ENCODE measurements around the gene ZBTB20.

The ZBTB20 gene

GRCh38 chr3:114442246-114442645, 704.8 kb downstream of the ZBTB20 start:
- Histone ChIP-seq H3K4me3 (ENCODE audit: low read length) (no peak overlapping the region), H3K79me2 (ENCODE audit: control insufficient read depth, insufficient read depth, low read length) (no peaks in the 10 kb centered on the region), H3K4ac (ENCODE audit: low read depth, low read length) (no peak overlapping the region), H4K5ac (ENCODE audit: low read length) (no peak overlapping the region), H3K9ac (ENCODE audit: low read length) (no peak overlapping the region), H3K4me2 (ENCODE audit: low read length) (no peak overlapping the region), H4K8ac (ENCODE audit: low read depth, low read length) (no peak overlapping the region), H3K4me1 (ENCODE audit: control insufficient read depth, low read depth, low read length) (no peaks in the 10 kb centered on the region), H3K27ac (ENCODE audit: low read depth, low read length) (no peak overlapping the region), H2BK15ac (replicated peaks; ENCODE audit: low read depth) (no peak overlapping the region), H3K27me3 (ENCODE audit: insufficient read depth, low read length, poor library complexity) (no peaks in the 10 kb centered on the region), H3K23ac (ENCODE audit: low read length) (no peak overlapping the region), H3K36me3 (ENCODE audit: control insufficient read depth, insufficient read depth, low read length) (no peaks in the 10 kb centered on the region), H2BK120ac (ENCODE audit: low read depth, low read length) (no peak overlapping the region), H2AK5ac (ENCODE audit: low read length) (no peak overlapping the region), H2BK5ac (ENCODE audit: low read length) (no peak overlapping the region), H3K56ac (ENCODE audit: low read length) (no peak overlapping the region), H3K18ac (ENCODE audit: low read length) (no peak overlapping the region), H3K79me1 (ENCODE audit: low read length) (no peaks in the 10 kb centered on the region)
- DNase-seq: no peak

- Histone ChIP-seq H3K4me1 (ENCODE audit: control insufficient read depth, low read depth, low read length) (no peaks in the 10 kb centered on the region), H3K4me2 (ENCODE audit: low read length) (no peak overlapping the region), H4K8ac (ENCODE audit: low read depth, low read length) (no peak overlapping the region), H3K9ac (ENCODE audit: low read length) (no peak overlapping the region), H2AK5ac (ENCODE audit: low read length) (no peak overlapping the region), H3K4me3 (ENCODE audit: low read length) (no peak overlapping the region), H3K18ac (ENCODE audit: low read length) (no peak overlapping the region), H4K5ac (ENCODE audit: low read length) (no peak overlapping the region), H3K56ac (ENCODE audit: low read length) (no peak overlapping the region), H2BK120ac (ENCODE audit: low read depth, low read length) (no peak overlapping the region), H3K27ac (ENCODE audit: low read depth, low read length) (no peak overlapping the region), H3K79me1 (ENCODE audit: low read length) (no peaks in the 10 kb centered on the region), H3K4ac (ENCODE audit: low read depth, low read length) (no peak overlapping the region), H3K23ac (ENCODE audit: low read length) (no peak overlapping the region), H2BK5ac (ENCODE audit: low read length) (no peak overlapping the region), H3K36me3 (ENCODE audit: control insufficient read depth, insufficient read depth, low read length) (no peaks in the 10 kb centered on the region), H3K79me2 (ENCODE audit: control insufficient read depth, insufficient read depth, low read length) (no peaks in the 10 kb centered on the region), H2BK15ac (replicated peaks; ENCODE audit: low read depth) (no peak overlapping the region), H3K27me3 (ENCODE audit: insufficient read depth, low read length, poor library complexity) (no peaks in the 10 kb centered on the region)
- WGBS (ENCODE audit: extremely low coverage, insufficient coverage, low lambda C conversion rate): no CpG with 5 or more reads among the region's 10 CpGs
- DNase-seq: no peak
Measured at GRCh38 chr3:114441386-114441785, 705.7 kb downstream of the ZBTB20 start.

DNA sequence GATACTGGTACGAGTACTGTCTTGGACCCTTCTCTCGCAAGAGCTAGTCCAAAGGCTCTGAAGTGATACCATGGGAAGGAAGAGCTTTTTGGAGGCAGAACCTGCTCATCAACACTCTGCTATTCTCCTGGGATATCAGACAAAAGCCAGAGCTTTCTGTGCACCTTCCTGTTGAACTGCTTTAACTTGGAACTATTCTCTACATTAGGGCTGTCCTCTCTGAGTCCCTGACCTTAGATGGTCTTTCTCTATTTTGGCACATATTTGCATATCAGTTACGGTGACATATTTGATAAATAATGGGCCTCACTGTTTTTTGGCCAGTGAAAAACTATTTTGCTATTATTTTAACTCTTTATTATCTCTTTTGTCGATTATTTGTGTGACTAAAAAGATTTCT, 706.4 kb downstream of the ZBTB20 start:
- H3K4me3 ChIP-seq (ENCODE audit: low read length): no peak overlapping the region
- WGBS (ENCODE audit: extremely low coverage, insufficient coverage, low lambda C conversion rate): no CpG with 5 or more reads among the region's 4 CpGs
- H4K5ac ChIP-seq (ENCODE audit: low read length): no peak overlapping the region
- no peak overlapping the region for H2BK5ac ChIP-seq (ENCODE audit: low read length)
- no peak overlapping the region for H3K9ac ChIP-seq (ENCODE audit: low read length)
- no peak overlapping the region for H3K4ac ChIP-seq (ENCODE audit: low read depth, low read length)
- H4K8ac ChIP-seq (ENCODE audit: low read depth, low read length): no peak overlapping the region
- no peak overlapping the region for H3K18ac ChIP-seq (ENCODE audit: low read length)
- no peak overlapping the region for H3K27ac ChIP-seq (ENCODE audit: low read depth, low read length)
- no peak overlapping the region for H2AK5ac ChIP-seq (ENCODE audit: low read length)
- H2BK15ac ChIP-seq (replicated peaks; ENCODE audit: low read depth): no peak overlapping the region
- no peaks in the 10 kb centered on the region for H3K79me2 ChIP-seq (ENCODE audit: control insufficient read depth, insufficient read depth, low read length)
- no peak overlapping the region for H3K56ac ChIP-seq (ENCODE audit: low read length)
- H2BK120ac ChIP-seq (ENCODE audit: low read depth, low read length): no peak overlapping the region
- no peak overlapping the region for H3K4me2 ChIP-seq (ENCODE audit: low read length)
- H3K79me1 ChIP-seq (ENCODE audit: low read length): no peaks in the 10 kb centered on the region
- DNase-seq: no peak
- no peaks in the 10 kb centered on the region for H3K4me1 ChIP-seq (ENCODE audit: control insufficient read depth, low read depth, low read length)
- H3K27me3 ChIP-seq (ENCODE audit: insufficient read depth, low read length, poor library complexity): no peaks in the 10 kb centered on the region
- H3K36me3 ChIP-seq (ENCODE audit: control insufficient read depth, insufficient read depth, low read length): no peaks in the 10 kb centered on the region
- no peak overlapping the region for H3K23ac ChIP-seq (ENCODE audit: low read length)

- DNase-seq: peak; percentile 28
- Histone ChIP-seq H2BK120ac (ENCODE audit: low read depth, low read length) (no peak overlapping the region), H3K27me3 (ENCODE audit: insufficient read depth, low read length, poor library complexity) (no peaks in the 10 kb centered on the region), H3K4ac (ENCODE audit: low read depth, low read length) (no peak overlapping the region), H3K4me2 (ENCODE audit: low read length) (no peak overlapping the region), H3K18ac (ENCODE audit: low read length) (no peak overlapping the region), H2BK5ac (ENCODE audit: low read length) (no peak overlapping the region), H3K56ac (ENCODE audit: low read length) (no peak overlapping the region), H3K79me1 (ENCODE audit: low read length) (no peaks in the 10 kb centered on the region), H3K27ac (ENCODE audit: low read depth, low read length) (no peak overlapping the region), H3K23ac (ENCODE audit: low read length) (no peak overlapping the region), H3K79me2 (ENCODE audit: control insufficient read depth, insufficient read depth, low read length) (no peaks in the 10 kb centered on the region), H4K8ac (ENCODE audit: low read depth, low read length) (no peak overlapping the region), H2BK15ac (replicated peaks; ENCODE audit: low read depth) (no peak overlapping the region), H3K9ac (ENCODE audit: low read length) (no peak overlapping the region), H4K5ac (ENCODE audit: low read length) (no peak overlapping the region), H3K4me3 (ENCODE audit: low read length) (no peak overlapping the region), H3K4me1 (ENCODE audit: control insufficient read depth, low read depth, low read length) (no peaks in the 10 kb centered on the region), H2AK5ac (ENCODE audit: low read length) (no peak overlapping the region), H3K36me3 (ENCODE audit: control insufficient read depth, insufficient read depth, low read length) (no peaks in the 10 kb centered on the region)
- WGBS (ENCODE audit: extremely low coverage, insufficient coverage, low lambda C conversion rate): no CpG with 5 or more reads among the region's 1 CpG
Measured at GRCh38 chr3:114439284-114439683, 707.8 kb downstream of the ZBTB20 start.

DNA sequence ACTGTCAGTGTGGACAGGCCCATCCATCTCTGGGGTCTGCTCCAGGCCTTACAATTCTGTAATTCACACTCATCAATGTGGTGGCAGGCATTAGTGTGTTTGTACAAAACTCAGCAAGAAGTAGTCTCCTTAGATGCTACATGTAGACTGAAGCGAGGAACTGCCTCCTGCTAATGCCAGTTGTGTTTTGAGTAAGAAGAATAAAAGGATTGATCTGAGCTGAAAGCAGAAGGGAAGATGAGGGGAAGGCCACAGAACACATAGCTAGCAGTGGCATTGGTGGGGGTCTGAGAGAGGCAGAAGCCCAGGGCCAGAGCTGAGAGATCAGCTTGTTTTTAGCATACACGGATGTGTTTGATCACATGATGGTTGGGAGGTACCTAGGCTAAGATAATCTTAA, 709.2 kb downstream of the ZBTB20 start:
- Histone ChIP-seq H2BK120ac (ENCODE audit: low read depth, low read length) (no peak overlapping the region), H3K79me1 (ENCODE audit: low read length) (no peaks in the 10 kb centered on the region), H3K18ac (ENCODE audit: low read length) (no peak overlapping the region), H2AK5ac (ENCODE audit: low read length) (no peak overlapping the region), H4K5ac (ENCODE audit: low read length) (no peak overlapping the region), H3K4me1 (ENCODE audit: control insufficient read depth, low read depth, low read length) (no peaks in the 10 kb centered on the region), H3K23ac (ENCODE audit: low read length) (no peak overlapping the region), H3K4me2 (ENCODE audit: low read length) (no peak overlapping the region), H2BK15ac (replicated peaks; ENCODE audit: low read depth) (no peak overlapping the region), H3K4ac (ENCODE audit: low read depth, low read length) (no peak overlapping the region), H3K9ac (ENCODE audit: low read length) (no peak overlapping the region), H3K27ac (ENCODE audit: low read depth, low read length) (no peak overlapping the region), H3K79me2 (ENCODE audit: control insufficient read depth, insufficient read depth, low read length) (no peaks in the 10 kb centered on the region), H3K56ac (ENCODE audit: low read length) (no peak overlapping the region), H2BK5ac (ENCODE audit: low read length) (no peak overlapping the region), H3K36me3 (ENCODE audit: control insufficient read depth, insufficient read depth, low read length) (no peaks in the 10 kb centered on the region), H3K4me3 (ENCODE audit: low read length) (no peak overlapping the region), H4K8ac (ENCODE audit: low read depth, low read length) (no peak overlapping the region), H3K27me3 (ENCODE audit: insufficient read depth, low read length, poor library complexity) (no peaks in the 10 kb centered on the region)
- DNase-seq: no peak
- WGBS (ENCODE audit: extremely low coverage, insufficient coverage, low lambda C conversion rate): no CpG with 5 or more reads among the region's 2 CpGs

GRCh38 chr3:114436182-114436581, 710.9 kb downstream of the ZBTB20 start:
- H3K4me2 ChIP-seq (ENCODE audit: low read length): no peak overlapping the region
- H3K4ac ChIP-seq (ENCODE audit: low read depth, low read length): no peak overlapping the region

More at GRCh38 chr3:114436182-114436581, 710.9 kb downstream of the ZBTB20 start:
- Histone ChIP-seq H3K36me3 (ENCODE audit: control insufficient read depth, insufficient read depth, low read length) (no peaks in the 10 kb centered on the region), H3K9ac (ENCODE audit: low read length) (no peak overlapping the region), H3K79me1 (ENCODE audit: low read length) (no peaks in the 10 kb centered on the region), H2BK120ac (ENCODE audit: low read depth, low read length) (no peak overlapping the region), H3K27ac (ENCODE audit: low read depth, low read length) (no peak overlapping the region), H3K4me1 (ENCODE audit: control insufficient read depth, low read depth, low read length) (no peaks in the 10 kb centered on the region), H3K56ac (ENCODE audit: low read length) (no peak overlapping the region), H4K5ac (ENCODE audit: low read length) (no peak overlapping the region), H4K8ac (ENCODE audit: low read depth, low read length) (no peak overlapping the region), H3K18ac (ENCODE audit: low read length) (no peak overlapping the region), H3K23ac (ENCODE audit: low read length) (no peak overlapping the region), H2BK15ac (replicated peaks; ENCODE audit: low read depth) (no peak overlapping the region), H3K79me2 (ENCODE audit: control insufficient read depth, insufficient read depth, low read length) (no peaks in the 10 kb centered on the region), H2AK5ac (ENCODE audit: low read length) (no peak overlapping the region), H3K27me3 (ENCODE audit: insufficient read depth, low read length, poor library complexity) (no peaks in the 10 kb centered on the region), H3K4me3 (ENCODE audit: low read length) (no peak overlapping the region), H2BK5ac (ENCODE audit: low read length) (no peak overlapping the region)
- WGBS (ENCODE audit: extremely low coverage, insufficient coverage, low lambda C conversion rate): no CpG with 5 or more reads among the region's 2 CpGs
- no peak for DNase-seq
